Activated effector memory CD4-positive, alpha-beta T cell treated with Interleukin-2 at 50 U/mL for 16 hours (primary cell): Measurements from ENCODE around the gene KISS1.

Experiments used
- DNase-seq: peaks from one replicate; pipeline ENCODE4 v3.0.0-alpha.2; 2020

The KISS1 gene

GRCh38 chr1:204153667-204154066, 42.6 kb downstream of the KISS1 start:
- DNase-seq = no peak

GRCh38 chr1:204152310-204153044, 43.8 kb downstream of the KISS1 start:
- no peak for DNase-seq

- DNase-seq = peak; percentile 29
Measured at GRCh38 chr1:204151552-204152309, 44.6 kb downstream of the KISS1 start, which contains the start of gene ETNK2. Gene ETNK2, minus strand, starts transcription at chr1:204152044. Its CDS starts 192 bp downstream, at chr1:204151852.

GRCh38 chr1:204150702-204151551, 45.4 kb downstream of the KISS1 start:
- no peak for DNase-seq

- no peak for DNase-seq
Measured at GRCh38 chr1:204149635-204150565, 46.4 kb downstream of the KISS1 start.

GRCh38 chr1:204149107-204149506, 47.2 kb downstream of the KISS1 start:
- DNase-seq = no peak

GRCh38 chr1:204147406-204148383, 48.6 kb downstream of the KISS1 start:
- DNase-seq = no peak

GRCh38 chr1:204146965-204147364, 49.3 kb downstream of the KISS1 start:
- DNase-seq = no peak

GRCh38 chr1:204146309-204146708, 50.0 kb downstream of the KISS1 start:
- DNase-seq = no peak

- no peak for DNase-seq
Measured at GRCh38 chr1:204145033-204145504, 51.2 kb downstream of the KISS1 start.

- DNase-seq = no peak
Measured at GRCh38 chr1:204143276-204144041, 52.8 kb downstream of the KISS1 start.

- no peak for DNase-seq
Measured at GRCh38 chr1:204142032-204142974, 54.0 kb downstream of the KISS1 start.

GRCh38 chr1:204141131-204141530, 55.2 kb downstream of the KISS1 start:
- DNase-seq = no peak
